Thoracic aorta (tissue), 2 donors: ENCODE results near the gene GTSF1L. TPM values are rescaled to one million over a fixed set of nuclear protein-coding genes. Genes with fewer than 3 reads are reported as not detected.

Experiments used
- ATAC-seq: fragments of 150-250 bp; one replicate; pipeline ENCODE4 v1.8.0; 2017; ENCODE audit warnings: low read depth; ENCODE audit not compliant: insufficient number of reproducible peaks, low FRiP score
- DNase-seq: peaks from one replicate; pipeline ENCODE4 v3.0.0-alpha.2; 2020; ENCODE audit warnings: low spot score
- H3K27ac ChIP-seq, 2 donors: fragments of 200-600 bp; sonication (generic); 1 replicate in 1 of 2; 2 replicates in 1 of 2; pipeline ENCODE4 v1.5.1; 2016; ENCODE audit warnings: mild to moderate bottlenecking in 2 of 2, moderate library complexity in 2 of 2
- H3K27me3 ChIP-seq: fragments of 200-600 bp; sonication (generic); replicated peaks from 2 replicates; pipeline ENCODE4 v1.6.0; 2016; ENCODE audit warnings: mild to moderate bottlenecking; ENCODE audit not compliant: insufficient read depth
- H3K36me3 ChIP-seq: fragments of 200-600 bp; sonication (generic); one replicate; pipeline ENCODE4 v1.5.1; 2016
- H3K4me1 ChIP-seq, 2 donors: fragments of 200-600 bp; sonication (generic); 1 replicate in 1 of 2; 2 replicates in 1 of 2; pipeline versions ENCODE4 v1.5.1 to v1.6.0; 2016; ENCODE audit warnings: low read depth in 2 of 2, mild to moderate bottlenecking in 1 of 2; ENCODE audit not compliant: control insufficient read depth in 1 of 2
- H3K4me3 ChIP-seq: fragments of 200-600 bp; sonication (generic); 2 replicates; pipeline ENCODE4 v1.5.1; 2016; ENCODE audit warnings: mild to moderate bottlenecking
- H3K9me3 ChIP-seq: fragments of 200-600 bp; sonication (generic); 2 replicates; pipeline ENCODE4 v1.5.1; 2016
- total RNA-seq, 2 donors: library from RNA; depleted of rRNA; stranded (reverse); fragments of >200 nt; gene quantifications; one replicate each; pipeline versions ENCODE4 v1.1.0 to v1.2.3, GENCODE V29; 2016
- TF ChIP-seq, protein P1 (sequence below): fragments of 200-600 bp; sonication (generic); IDR thresholded peaks from one replicate; pipeline ENCODE4 v1.5.1; 2019; ENCODE audit warnings: antibody characterized with exemption

Gene GTSF1L
- total RNA-seq, 2 donors from 2014 or later = not detected

DNA sequence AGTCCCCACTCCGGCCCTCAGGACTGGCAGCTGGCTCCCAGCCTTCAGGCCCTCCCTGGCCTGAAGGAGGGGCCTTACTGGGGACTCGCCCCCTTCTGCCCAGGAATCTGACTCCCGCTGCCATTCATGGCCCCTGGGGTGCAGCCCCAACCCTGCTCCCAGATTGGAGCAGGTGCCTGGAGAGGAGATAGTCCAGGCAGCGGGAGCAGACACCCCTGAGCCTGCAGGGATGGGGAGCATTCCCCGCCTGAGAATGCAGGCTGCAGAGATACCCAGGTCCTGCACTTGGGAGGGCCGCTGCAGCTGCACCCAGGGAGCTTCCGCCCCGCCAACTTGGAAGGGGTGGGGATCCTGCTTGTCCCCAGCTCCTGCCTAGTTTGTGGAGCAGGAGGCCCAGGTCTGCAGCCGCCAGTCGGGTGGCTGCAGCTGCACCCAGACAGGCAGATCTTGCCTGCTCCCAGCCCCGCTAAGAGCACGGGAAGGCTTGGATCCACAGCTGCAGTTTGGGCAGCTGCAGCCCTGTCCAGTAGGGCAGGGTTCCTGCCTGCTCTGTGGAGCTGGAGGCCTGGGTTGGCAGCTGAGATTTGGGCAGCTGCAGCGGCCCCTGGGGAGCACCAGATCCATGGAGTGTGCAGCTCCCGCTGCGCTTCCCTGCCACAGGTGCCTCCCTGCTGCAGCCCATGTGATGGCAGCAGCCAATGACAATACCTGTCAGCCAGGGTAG is 5.2 kb downstream of the GTSF1L start:
- ATAC-seq = no peak
- TF ChIP-seq, protein P1, sequence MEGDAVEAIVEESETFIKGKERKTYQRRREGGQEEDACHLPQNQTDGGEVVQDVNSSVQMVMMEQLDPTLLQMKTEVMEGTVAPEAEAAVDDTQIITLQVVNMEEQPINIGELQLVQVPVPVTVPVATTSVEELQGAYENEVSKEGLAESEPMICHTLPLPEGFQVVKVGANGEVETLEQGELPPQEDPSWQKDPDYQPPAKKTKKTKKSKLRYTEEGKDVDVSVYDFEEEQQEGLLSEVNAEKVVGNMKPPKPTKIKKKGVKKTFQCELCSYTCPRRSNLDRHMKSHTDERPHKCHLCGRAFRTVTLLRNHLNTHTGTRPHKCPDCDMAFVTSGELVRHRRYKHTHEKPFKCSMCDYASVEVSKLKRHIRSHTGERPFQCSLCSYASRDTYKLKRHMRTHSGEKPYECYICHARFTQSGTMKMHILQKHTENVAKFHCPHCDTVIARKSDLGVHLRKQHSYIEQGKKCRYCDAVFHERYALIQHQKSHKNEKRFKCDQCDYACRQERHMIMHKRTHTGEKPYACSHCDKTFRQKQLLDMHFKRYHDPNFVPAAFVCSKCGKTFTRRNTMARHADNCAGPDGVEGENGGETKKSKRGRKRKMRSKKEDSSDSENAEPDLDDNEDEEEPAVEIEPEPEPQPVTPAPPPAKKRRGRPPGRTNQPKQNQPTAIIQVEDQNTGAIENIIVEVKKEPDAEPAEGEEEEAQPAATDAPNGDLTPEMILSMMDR = no peak
- DNase-seq = no peak
- Histone ChIP-seq H3K4me1 (no peaks in the 10 kb centered on the region), H3K27me3 (no peaks in the 10 kb centered on the region), H3K9me3 (no peaks in the 10 kb centered on the region), H3K4me3 (no peak overlapping the region), H3K27ac (no peak overlapping the region), H3K36me3 (no peaks in the 10 kb centered on the region)

DNA sequence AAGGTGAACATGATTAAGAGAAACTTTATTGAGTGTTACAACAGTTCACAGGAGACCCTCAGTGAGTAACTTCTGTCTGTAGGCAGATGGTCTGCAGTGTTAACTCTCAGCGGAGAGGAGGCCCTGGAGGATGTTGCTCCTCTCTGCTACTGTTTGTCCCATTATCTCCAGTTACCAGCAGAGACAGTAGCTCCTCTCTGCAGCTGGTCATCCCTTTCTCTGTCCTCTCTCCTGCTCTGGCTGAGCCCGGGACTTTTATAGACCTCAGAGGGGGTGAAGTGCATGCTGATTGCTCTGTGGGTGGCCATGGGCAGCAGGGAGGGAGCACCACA is 5.7 kb downstream of the GTSF1L start:
- Histone ChIP-seq H3K27me3 (no peaks in the 10 kb centered on the region), H3K4me3 (no peak overlapping the region), H3K9me3 (no peaks in the 10 kb centered on the region), H3K4me1 (no peaks in the 10 kb centered on the region), H3K27ac (no peak overlapping the region), H3K36me3 (no peaks in the 10 kb centered on the region)
- DNase-seq (no peak), ATAC-seq (no peak)
- TF ChIP-seq, protein P1 = no peak

DNA sequence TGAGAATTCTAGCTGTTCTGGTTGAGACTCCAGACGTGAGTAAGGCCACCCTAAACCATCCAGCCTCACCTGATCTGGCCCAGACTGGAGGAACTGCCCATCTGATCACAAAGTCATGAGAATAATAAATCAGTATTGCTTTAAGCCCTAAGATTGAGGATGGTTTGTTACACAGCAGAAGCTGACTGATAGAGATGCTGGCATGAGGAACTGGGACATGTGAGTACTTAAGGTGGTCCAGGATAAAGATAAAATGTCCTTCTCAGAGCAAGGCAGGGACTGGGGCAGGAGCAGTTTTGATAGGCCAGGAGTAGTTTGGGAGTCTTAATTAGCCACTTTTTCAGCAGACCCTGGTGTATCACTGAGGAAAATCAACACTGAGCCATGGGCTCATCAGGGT is 6.8 kb downstream of the GTSF1L start:
- Histone ChIP-seq H3K4me3 (no peak overlapping the region), H3K9me3 (no peaks in the 10 kb centered on the region), H3K27me3 (no peaks in the 10 kb centered on the region), H3K4me1 (no peaks in the 10 kb centered on the region), H3K27ac (no peak overlapping the region), H3K36me3 (no peaks in the 10 kb centered on the region)
- ATAC-seq (no peak), DNase-seq (no peak)
- TF ChIP-seq, protein P1 = no peak

DNA sequence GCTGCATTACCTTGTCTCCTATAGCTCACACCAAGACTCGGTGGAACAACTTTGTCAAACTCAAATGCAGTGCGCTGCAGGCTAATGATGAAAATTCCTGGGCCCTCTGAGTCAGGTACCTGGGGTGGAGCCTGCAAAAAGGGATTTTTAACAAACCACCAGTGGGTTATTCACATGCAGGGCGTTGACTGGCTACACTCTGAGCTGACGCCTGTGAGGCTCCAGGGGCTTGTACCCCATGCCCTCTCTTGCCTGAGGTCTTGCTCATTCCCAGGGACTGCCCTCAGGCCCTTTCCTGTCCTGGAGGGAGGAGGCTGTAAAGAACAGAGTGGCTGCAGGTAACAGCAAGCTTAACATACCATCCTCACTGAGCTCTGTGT is 9.2 kb downstream of the GTSF1L start:
- ATAC-seq = no peak
- no peak overlapping the region for H3K4me3 ChIP-seq
- TF ChIP-seq, protein P1 = no peak

DNA sequence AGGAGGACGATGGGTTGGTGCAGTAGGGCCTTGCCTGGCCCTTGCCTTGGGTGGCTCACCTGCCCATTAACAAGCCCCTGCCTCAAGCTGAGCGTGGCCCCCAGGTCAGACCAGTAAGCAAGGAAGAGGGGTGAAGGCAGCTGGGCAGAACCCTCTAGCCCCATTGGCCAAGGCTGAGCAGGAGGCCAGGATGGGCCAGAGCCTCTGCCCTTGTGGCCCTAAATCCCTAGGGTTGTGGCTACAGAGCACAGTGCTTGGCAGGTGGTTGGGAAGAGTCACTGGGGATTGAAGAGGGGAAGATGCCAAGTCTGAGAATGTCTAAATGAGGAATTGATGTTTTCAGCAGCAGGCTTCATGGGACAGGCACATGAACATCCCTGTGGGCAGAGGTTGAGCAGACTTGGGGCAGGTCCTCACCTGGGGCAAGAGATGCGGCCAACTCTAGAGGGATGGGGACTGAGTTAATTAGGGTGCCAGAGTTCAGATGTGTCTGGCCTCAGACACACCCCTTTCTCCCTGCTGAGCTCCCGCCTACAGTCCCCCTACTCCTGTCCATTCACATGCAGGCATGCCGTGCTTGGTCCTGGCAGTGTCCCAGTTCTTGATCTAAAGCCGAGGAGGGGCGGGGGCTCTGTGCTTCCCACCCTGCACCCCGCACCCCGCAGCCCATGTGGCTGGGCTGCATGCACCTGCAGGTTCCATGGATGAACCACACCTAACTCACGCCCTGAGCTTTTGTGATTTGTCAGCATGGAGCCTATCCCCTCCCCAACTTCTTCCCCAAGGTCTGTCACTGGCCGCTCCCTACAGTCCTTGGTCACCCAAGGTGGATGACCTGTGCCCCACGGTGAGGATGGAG is 9.8 kb downstream of the GTSF1L start:
- ATAC-seq = no peak

More for the DNA sequence above, 9.2 kb downstream of the GTSF1L start:
- Histone ChIP-seq H3K27me3 (no peaks in the 10 kb centered on the region), H3K9me3 (no peaks in the 10 kb centered on the region), H3K36me3 (no peaks in the 10 kb centered on the region), H3K27ac (no peak overlapping the region), H3K4me1 (no peaks in the 10 kb centered on the region)
- DNase-seq = no peak

More for the DNA sequence above, 9.8 kb downstream of the GTSF1L start:
- TF ChIP-seq, protein P1 = no peak
- H3K27ac ChIP-seq = no peak overlapping the region
- H3K9me3 ChIP-seq = no peaks in the 10 kb centered on the region
- no peaks in the 10 kb centered on the region for H3K4me1 ChIP-seq
- no peaks in the 10 kb centered on the region for H3K27me3 ChIP-seq
- H3K36me3 ChIP-seq = no peaks in the 10 kb centered on the region
- no peak for DNase-seq
- H3K4me3 ChIP-seq = no peak overlapping the region
